HG03565 (cell line): Measurements from ENCODE around the gene NTMT1.

Source experiments
- ATAC-seq: cut with Tn5 transposase; IDR thresholded peaks from one replicate; pipeline ENCODE4 v1.9.1; 2021; ENCODE audit warnings: mild to moderate bottlenecking, moderate library complexity; ENCODE audit not compliant: unreplicated experiment

Gene NTMT1

GRCh38 chr9:129673602-129674001, 47.6 kb downstream of the NTMT1 start:
- no peak for ATAC-seq

DNA sequence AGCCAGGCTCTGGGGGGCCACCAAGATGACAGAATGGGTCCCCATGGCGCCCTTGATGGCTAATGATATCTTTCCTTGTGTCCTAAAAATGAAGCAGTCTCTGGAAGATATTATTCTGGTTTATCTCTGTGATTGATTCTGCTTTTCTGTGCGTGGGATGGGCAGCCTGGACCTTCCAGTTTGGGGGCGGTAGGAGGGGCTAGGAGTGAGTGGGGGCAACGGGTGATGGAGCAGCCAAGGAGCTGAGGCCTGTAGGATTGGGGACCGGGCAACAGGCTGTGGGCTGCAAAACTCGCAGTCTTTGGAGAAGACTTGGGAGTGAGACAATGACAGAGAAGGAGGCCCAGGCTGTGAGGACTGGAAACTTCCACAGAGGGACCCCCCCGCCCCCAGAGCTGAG, 48.3 kb downstream of the NTMT1 start:
- ATAC-seq: no peak

DNA sequence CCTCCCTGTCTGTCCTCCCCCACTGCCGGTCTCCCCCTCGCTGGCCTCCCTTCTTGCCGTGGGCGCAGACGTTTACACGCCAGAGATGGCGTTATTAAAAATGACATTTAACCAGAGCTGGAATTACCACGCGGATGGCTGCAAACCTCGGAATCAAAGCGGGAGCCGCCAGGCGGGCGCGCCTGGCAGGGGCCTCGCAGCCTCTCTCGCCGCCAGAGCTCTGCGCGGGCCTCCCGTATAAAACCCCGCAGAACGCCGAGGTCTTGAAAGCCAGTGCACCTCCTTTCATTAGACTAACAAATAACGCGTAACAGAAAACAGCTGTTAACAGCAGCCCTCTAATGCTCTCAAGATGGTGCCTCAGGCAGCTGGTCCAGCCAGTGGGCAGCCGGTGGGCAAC, 49.7 kb downstream of the NTMT1 start:
- ATAC-seq: no peak

DNA sequence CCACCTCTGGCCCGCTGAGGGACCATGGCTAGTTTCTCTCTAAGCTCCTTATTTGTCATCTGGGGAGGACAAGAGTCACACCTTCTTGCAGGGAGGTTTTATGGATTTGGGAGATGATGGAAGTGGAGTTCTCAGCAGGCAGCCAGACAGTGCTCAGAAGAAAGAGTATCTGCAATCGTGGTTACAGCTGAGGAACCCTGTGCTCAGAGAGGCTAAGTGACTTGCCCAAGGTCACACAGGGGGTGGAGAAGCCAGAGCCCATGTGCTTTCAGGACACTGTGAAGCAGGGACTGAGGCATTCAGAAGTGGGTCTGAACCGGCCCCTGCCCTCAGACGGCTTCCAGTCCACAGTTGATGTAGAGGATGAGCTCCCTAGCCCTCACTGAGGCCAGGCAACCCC, 50.3 kb downstream of the NTMT1 start:
- ATAC-seq: no peak

- ATAC-seq: no peak
Observed at GRCh38 chr9:129676975-129677374, 51.0 kb downstream of the NTMT1 start.

GRCh38 chr9:129677456-129677855, 51.5 kb downstream of the NTMT1 start:
- ATAC-seq: no peak

DNA sequence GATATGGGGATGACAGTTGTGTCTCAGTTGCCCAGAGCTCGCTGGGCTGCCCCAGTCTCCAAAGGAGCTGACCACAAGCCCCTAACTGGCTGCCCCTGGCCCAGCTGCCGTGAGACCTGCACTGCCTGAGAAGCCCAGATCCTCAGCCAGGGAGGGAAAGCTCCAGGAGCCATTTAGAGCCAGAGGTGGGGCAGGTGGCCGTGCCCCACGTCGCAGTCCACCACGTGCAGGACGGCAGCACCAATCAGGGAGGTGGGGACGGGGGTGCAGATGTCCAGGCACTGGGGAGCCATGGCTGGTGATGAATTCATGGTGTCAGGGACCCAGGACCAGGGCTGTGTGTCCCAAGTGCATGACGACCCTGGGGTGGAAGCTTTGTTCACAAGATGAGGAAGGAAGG, 52.9 kb downstream of the NTMT1 start:
- ATAC-seq: no peak

GRCh38 chr9:129679537-129679936, 53.6 kb downstream of the NTMT1 start:
- no peak for ATAC-seq

- ATAC-seq: no peak
Observed at GRCh38 chr9:129681924-129682323, 56.0 kb downstream of the NTMT1 start.

- no peak for ATAC-seq
Observed at GRCh38 chr9:129682381-129682780, 56.4 kb downstream of the NTMT1 start.

DNA sequence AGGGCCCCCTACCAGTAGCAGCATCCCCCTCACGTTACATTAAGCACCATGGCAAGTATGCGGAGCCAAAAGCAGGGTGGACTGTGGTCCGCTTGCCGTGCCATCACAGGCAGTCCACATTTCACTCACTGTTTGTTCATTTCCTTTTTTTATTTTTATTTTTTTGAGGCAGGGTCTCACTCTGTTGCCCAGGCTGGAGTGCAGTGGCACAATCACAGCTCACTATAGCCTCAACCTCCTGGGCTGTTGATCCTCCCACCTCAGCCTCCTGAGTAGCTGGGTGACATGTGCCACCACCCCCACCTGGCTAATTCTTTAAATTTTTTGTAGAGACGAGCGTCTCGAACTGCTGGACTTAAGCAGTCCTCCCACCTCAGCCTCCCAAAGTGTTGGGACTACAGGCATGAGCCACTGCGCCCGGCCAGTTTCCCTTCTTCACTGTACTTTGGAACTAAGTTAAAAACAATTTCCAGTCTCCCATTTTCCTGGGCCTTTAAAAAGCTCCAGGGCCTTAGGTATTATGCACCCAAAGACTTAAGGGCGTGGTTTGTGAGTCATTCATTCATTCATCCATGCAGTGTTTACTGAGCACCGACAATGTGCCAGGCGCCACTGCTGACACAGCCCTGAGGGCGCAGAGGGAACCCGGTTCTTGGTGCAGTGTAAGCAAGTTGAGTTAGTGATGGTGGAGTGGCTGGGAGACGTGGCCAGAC, 59.4 kb downstream of the NTMT1 start:
- no peak for ATAC-seq
